Osteoblast (primary cell): ENCODE measurements around the gene NLGN1. TPM values are rescaled to one million over a fixed set of nuclear protein-coding genes. Genes with fewer than 3 reads are reported as not detected.

Source experiments
- DNase-seq: peaks from one replicate; pipeline ENCODE4 v3.0.0; 2011; ENCODE audit warnings: low spot score, mixed read lengths; ENCODE audit not compliant: insufficient read length; ENCODE audit errors: missing footprints
- H2AFZ ChIP-seq: 2 replicates; pipeline ENCODE4 v1.6.0; 2011; ENCODE audit warnings: mild to moderate bottlenecking, low read length
- H3K27ac ChIP-seq: 2 replicates; pipeline ENCODE4 v1.5.1; 2011; ENCODE audit warnings: mild to moderate bottlenecking, low read depth, low read length, moderate library complexity
- H3K27me3 ChIP-seq: 2 replicates; pipeline ENCODE4 v1.6.0; 2012; ENCODE audit warnings: mild to moderate bottlenecking, control low read depth, inconsistent platforms, low read length, moderate library complexity; ENCODE audit not compliant: insufficient read depth
- H3K36me3 ChIP-seq: 2 replicates; pipeline ENCODE4 v1.5.1; 2011; ENCODE audit warnings: mild to moderate bottlenecking, low read length, control low read depth, moderate library complexity; ENCODE audit not compliant: insufficient read depth
- H3K4me1 ChIP-seq: 2 replicates; pipeline ENCODE4 v1.5.1; 2011; ENCODE audit warnings: mild to moderate bottlenecking, low read length, control low read depth, moderate library complexity; ENCODE audit not compliant: insufficient read depth
- H3K4me2 ChIP-seq: 2 replicates; pipeline ENCODE4 v1.6.0; 2011; ENCODE audit warnings: mild to moderate bottlenecking, low read length; ENCODE audit not compliant: insufficient read depth
- H3K4me3 ChIP-seq: fragments of 200-600 bp; sonication (generic); 3 replicates; pipeline ENCODE4 v1.5.1; 2012; ENCODE audit warnings: mild to moderate bottlenecking, low read length, inconsistent platforms; ENCODE audit not compliant: insufficient read depth
- H3K79me2 ChIP-seq: 2 replicates; pipeline ENCODE4 v1.6.0; 2012; ENCODE audit warnings: mild to moderate bottlenecking, low read length, control low read depth, inconsistent platforms; ENCODE audit not compliant: insufficient read depth
- H3K9me3 ChIP-seq: 2 replicates; pipeline ENCODE4 v1.5.1; 2011; ENCODE audit warnings: low read depth, low read length, control low read depth
- H4K20me1 ChIP-seq: 2 replicates; pipeline ENCODE4 v1.6.0; 2012; ENCODE audit warnings: mild to moderate bottlenecking, low read length, control low read depth; ENCODE audit not compliant: insufficient read depth
- total RNA-seq: library from RNA; depleted of rRNA; stranded (reverse); fragments of >200 nt; gene quantifications from 2 replicates; pipeline ENCODE4 v1.2.3, GENCODE V29; 2012
- TF ChIP-seq, protein P1 (sequence below): IDR thresholded peaks from 2 replicates; pipeline ENCODE4 v1.5.1; 2011; ENCODE audit warnings: mild to moderate bottlenecking, low read depth, low read length, moderate library complexity; ENCODE audit errors: extremely low read depth

The NLGN1 gene
- total RNA-seq, 1 donor, result 9.0 TPM

DNA sequence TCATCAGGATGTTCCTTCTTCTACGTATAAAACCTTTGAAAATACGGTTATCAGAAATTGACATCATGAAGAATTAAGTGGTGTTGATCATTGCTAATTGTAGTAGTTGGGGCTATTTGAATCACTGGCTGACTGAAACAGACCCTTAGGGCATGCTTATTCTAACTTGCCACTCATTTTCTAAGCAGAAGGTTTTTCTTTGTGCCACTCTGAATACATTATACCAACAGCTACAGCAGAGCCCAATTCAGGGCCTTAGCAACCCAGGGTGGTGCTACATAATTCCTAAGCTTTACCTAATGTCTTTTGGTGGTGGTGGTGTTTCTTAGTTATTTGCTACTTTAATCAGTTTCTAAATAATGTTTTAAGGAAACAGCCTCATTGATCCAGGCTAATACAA is 524.2 kb downstream of the NLGN1 start:
- no peak overlapping the region for H2AFZ ChIP-seq
- H3K27me3 ChIP-seq, result no peaks in the 10 kb centered on the region
- H3K36me3 ChIP-seq, result no peaks in the 10 kb centered on the region
- H3K4me1 ChIP-seq, result no peaks in the 10 kb centered on the region
- H3K4me3 ChIP-seq, result no peak overlapping the region
- H3K9me3 ChIP-seq, result no peaks in the 10 kb centered on the region
- H3K4me2 ChIP-seq, result no peak overlapping the region
- no peaks in the 10 kb centered on the region for H3K79me2 ChIP-seq
- no peak overlapping the region for H3K27ac ChIP-seq
- TF ChIP-seq, protein P1, sequence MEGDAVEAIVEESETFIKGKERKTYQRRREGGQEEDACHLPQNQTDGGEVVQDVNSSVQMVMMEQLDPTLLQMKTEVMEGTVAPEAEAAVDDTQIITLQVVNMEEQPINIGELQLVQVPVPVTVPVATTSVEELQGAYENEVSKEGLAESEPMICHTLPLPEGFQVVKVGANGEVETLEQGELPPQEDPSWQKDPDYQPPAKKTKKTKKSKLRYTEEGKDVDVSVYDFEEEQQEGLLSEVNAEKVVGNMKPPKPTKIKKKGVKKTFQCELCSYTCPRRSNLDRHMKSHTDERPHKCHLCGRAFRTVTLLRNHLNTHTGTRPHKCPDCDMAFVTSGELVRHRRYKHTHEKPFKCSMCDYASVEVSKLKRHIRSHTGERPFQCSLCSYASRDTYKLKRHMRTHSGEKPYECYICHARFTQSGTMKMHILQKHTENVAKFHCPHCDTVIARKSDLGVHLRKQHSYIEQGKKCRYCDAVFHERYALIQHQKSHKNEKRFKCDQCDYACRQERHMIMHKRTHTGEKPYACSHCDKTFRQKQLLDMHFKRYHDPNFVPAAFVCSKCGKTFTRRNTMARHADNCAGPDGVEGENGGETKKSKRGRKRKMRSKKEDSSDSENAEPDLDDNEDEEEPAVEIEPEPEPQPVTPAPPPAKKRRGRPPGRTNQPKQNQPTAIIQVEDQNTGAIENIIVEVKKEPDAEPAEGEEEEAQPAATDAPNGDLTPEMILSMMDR, result no peak
- no peaks in the 10 kb centered on the region for H4K20me1 ChIP-seq
- DNase-seq, result no peak

DNA sequence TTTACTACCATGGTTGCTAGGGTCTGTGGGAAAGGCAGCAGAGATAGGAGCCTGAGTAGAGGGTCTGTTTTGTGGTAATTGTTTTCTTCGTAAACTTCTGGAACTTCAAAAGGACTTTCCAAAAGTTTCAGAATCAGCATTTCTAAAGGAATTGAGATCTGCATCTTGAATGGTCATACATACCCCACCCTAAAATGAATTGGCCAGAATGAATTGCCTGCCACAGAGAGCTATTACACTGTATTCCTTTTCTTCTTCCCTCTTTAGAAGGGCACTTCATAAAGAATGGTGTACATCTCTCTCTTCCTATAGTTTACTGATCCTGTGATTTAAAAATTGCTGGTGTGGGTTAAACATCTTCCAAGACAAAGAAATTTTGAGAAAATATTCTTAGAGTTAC is 525.7 kb downstream of the NLGN1 start:
- TF ChIP-seq, protein P1, result no peak
- no peaks in the 10 kb centered on the region for H4K20me1 ChIP-seq
- H3K36me3 ChIP-seq, result no peaks in the 10 kb centered on the region
- no peak overlapping the region for H3K27ac ChIP-seq
- no peak overlapping the region for H3K4me3 ChIP-seq
- H3K4me2 ChIP-seq, result no peak overlapping the region
- no peak for DNase-seq
- H3K79me2 ChIP-seq, result no peaks in the 10 kb centered on the region
- no peak overlapping the region for H2AFZ ChIP-seq
- no peaks in the 10 kb centered on the region for H3K9me3 ChIP-seq
- no peaks in the 10 kb centered on the region for H3K4me1 ChIP-seq
- no peaks in the 10 kb centered on the region for H3K27me3 ChIP-seq

DNA sequence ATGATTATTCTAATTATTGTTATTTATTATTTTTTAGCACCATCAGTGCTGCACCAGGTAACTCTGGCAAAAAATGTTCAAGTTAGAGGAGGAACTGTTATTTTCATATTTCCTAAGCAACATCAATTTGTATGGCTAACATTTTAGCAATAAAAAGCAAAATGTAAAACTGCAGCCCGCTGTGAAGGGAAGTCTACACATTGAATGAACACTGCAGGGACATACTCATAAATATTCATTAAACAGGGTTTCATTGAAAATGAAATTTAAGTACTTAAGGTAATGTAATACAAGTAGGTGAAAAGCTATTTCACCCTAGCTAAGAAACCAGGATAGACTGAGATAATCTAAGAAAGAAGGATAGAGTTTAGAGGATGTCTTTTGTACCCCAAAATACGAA is 532.7 kb downstream of the NLGN1 start:
- Histone ChIP-seq H3K27me3 (no peaks in the 10 kb centered on the region), H3K79me2 (no peaks in the 10 kb centered on the region), H4K20me1 (no peaks in the 10 kb centered on the region), H3K36me3 (no peaks in the 10 kb centered on the region), H3K9me3 (no peaks in the 10 kb centered on the region), H2AFZ (no peak overlapping the region), H3K4me2 (no peak overlapping the region), H3K4me1 (peaks cover 8% of the 10 kb centered on the region), H3K4me3 (no peak overlapping the region), H3K27ac (no peak overlapping the region)
- no peak for DNase-seq
- TF ChIP-seq, protein P1, result no peak

DNA sequence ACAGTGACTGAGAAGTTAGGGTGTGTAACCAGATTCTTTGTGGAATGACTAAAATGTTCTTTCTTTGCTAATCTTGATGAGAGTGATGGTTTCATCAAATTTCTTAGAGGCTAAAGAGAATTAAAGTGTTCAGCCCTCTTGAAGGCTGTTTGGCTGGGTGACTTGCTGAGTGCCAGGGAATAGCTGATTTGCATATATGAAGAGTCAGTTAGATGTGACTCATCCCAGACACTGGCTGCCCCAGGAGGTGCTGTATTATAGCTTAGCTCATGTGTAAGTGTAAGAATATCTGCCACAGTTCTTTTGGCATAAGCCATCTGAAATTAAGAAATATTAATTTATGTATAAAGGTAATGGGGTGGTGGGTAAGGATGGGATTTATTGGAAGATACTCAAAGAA is 535.1 kb downstream of the NLGN1 start:
- H4K20me1 ChIP-seq, result no peaks in the 10 kb centered on the region
- no peaks in the 10 kb centered on the region for H3K9me3 ChIP-seq
- no peak overlapping the region for H3K4me2 ChIP-seq
- no peaks in the 10 kb centered on the region for H3K27me3 ChIP-seq
- no peak overlapping the region for H3K27ac ChIP-seq
- TF ChIP-seq, protein P1, result no peak
- H3K79me2 ChIP-seq, result no peaks in the 10 kb centered on the region
- H2AFZ ChIP-seq, result no peak overlapping the region
- no peaks in the 10 kb centered on the region for H3K36me3 ChIP-seq
- peaks cover 8% of the 10 kb centered on the region for H3K4me1 ChIP-seq
- DNase-seq, result no peak
- H3K4me3 ChIP-seq, result no peak overlapping the region
